ENCODE data around the gene HES2.

GRCh38 chr1:6450943-6451373, 31.2 kb upstream of the HES2 start:
- TF ChIP-seq POLR2A (IDR thresholded peaks at IDR 0.05) (no peak), CTCF (IDR thresholded peaks at IDR 0.05) (no peak), POLR2AphosphoS5 (IDR thresholded peaks at IDR 0.05) (no peak)

All from prostate gland (tissue), 2 donors.